H9 (cell line): ENCODE measurements around the gene FAM177B. TPM values are rescaled to one million over a fixed set of nuclear protein-coding genes. Genes with fewer than 3 reads are reported as not detected.

Experiments
- DNase-seq: peaks from one replicate; pipeline ENCODE4 v3.0.0-alpha.2; 2017
- H2AFZ ChIP-seq: one replicate; pipeline ENCODE4 v1.6.1; 2013; ENCODE audit warnings: mild to moderate bottlenecking, low read length, control low read depth, moderate library complexity
- H2AK5ac ChIP-seq: 2 replicates; pipeline ENCODE4 v1.6.1; 2013; ENCODE audit warnings: low read length, control low read depth, mixed read lengths; ENCODE audit not compliant: insufficient read length
- H2BK120ac ChIP-seq: one replicate; pipeline ENCODE4 v1.6.1; 2013; ENCODE audit warnings: low read depth, mild to moderate bottlenecking, low read length, control low read depth, inconsistent platforms; ENCODE audit not compliant: poor library complexity, severe bottlenecking
- H2BK12ac ChIP-seq: 2 replicates; pipeline ENCODE4 v1.6.1; 2013; ENCODE audit warnings: low read length, control low read depth, mixed read lengths, low read depth; ENCODE audit not compliant: insufficient read length
- H2BK15ac ChIP-seq: 2 replicates; pipeline ENCODE4 v1.6.1; 2013; ENCODE audit warnings: low read depth, low read length, control low read depth
- H2BK20ac ChIP-seq: one replicate; pipeline ENCODE4 v1.6.1; 2013; ENCODE audit warnings: low read depth, mild to moderate bottlenecking, low read length, control low read depth, inconsistent platforms; ENCODE audit not compliant: poor library complexity, severe bottlenecking
- H2BK5ac ChIP-seq: 2 replicates; pipeline ENCODE4 v1.6.1; 2013; ENCODE audit warnings: low read length, control low read depth, mixed read lengths; ENCODE audit not compliant: insufficient read length
- H3K14ac ChIP-seq: 2 replicates; pipeline ENCODE4 v1.6.1; 2013; ENCODE audit warnings: low read length, control low read depth; ENCODE audit not compliant: insufficient read depth
- H3K18ac ChIP-seq: 2 replicates; pipeline ENCODE4 v1.6.1; 2013; ENCODE audit warnings: low read depth, mild to moderate bottlenecking, mixed read lengths, low read length, control low read depth; ENCODE audit not compliant: insufficient read length
- H3K23ac ChIP-seq: 2 replicates; pipeline ENCODE4 v1.6.1; 2013; ENCODE audit warnings: low read length, control low read depth, mixed read lengths, low read depth; ENCODE audit not compliant: insufficient read length
- H3K23me2 ChIP-seq: 2 replicates; pipeline ENCODE4 v1.6.1; 2013; ENCODE audit warnings: low read depth, mild to moderate bottlenecking, mixed read lengths, low read length, control low read depth; ENCODE audit not compliant: insufficient read length, poor library complexity, severe bottlenecking
- H3K27ac ChIP-seq: 2 replicates; pipeline ENCODE4 v1.5.1; 2013; ENCODE audit warnings: low read length, control low read depth, mixed read lengths, low read depth; ENCODE audit not compliant: insufficient read length
- H3K27me3 ChIP-seq: 2 replicates; pipeline ENCODE4 v1.6.1; 2013; ENCODE audit warnings: low read length, control low read depth, inconsistent platforms; ENCODE audit not compliant: insufficient read depth
- H3K4ac ChIP-seq: 2 replicates; pipeline ENCODE4 v1.6.1; 2013; ENCODE audit warnings: low read depth, mild to moderate bottlenecking, control low read depth, inconsistent platforms, low read length, moderate library complexity
- H3K4me1 ChIP-seq: 2 replicates; pipeline ENCODE4 v1.6.1; 2013; ENCODE audit warnings: low read length, control low read depth, inconsistent platforms; ENCODE audit not compliant: insufficient read depth
- H3K4me2 ChIP-seq: 2 replicates; pipeline ENCODE4 v1.6.1; 2013; ENCODE audit warnings: low read length, control low read depth, mixed read lengths; ENCODE audit not compliant: insufficient read length, insufficient read depth
- H3K56ac ChIP-seq: 2 replicates; pipeline ENCODE4 v1.6.1; 2013; ENCODE audit warnings: low read depth, mild to moderate bottlenecking, mixed read lengths, low read length, control low read depth; ENCODE audit not compliant: insufficient read length
- H3K79me1 ChIP-seq: 2 replicates; pipeline ENCODE4 v1.6.1; 2013; ENCODE audit warnings: low read depth, mild to moderate bottlenecking, moderate library complexity, low read length, control low read depth, inconsistent platforms; ENCODE audit not compliant: insufficient read depth, poor library complexity, severe bottlenecking
- H3K79me2 ChIP-seq: 2 replicates; pipeline ENCODE4 v1.6.1; 2013; ENCODE audit warnings: low read length, control low read depth, inconsistent platforms; ENCODE audit not compliant: insufficient read depth
- H3K9ac ChIP-seq: 2 replicates; pipeline ENCODE4 v1.6.1; 2013; ENCODE audit warnings: low read length, control low read depth, mixed read lengths; ENCODE audit not compliant: insufficient read length; ENCODE audit errors: extremely low read depth
- H3K9me3 ChIP-seq: one replicate; pipeline ENCODE4 v1.6.1; 2013; ENCODE audit warnings: low read depth, low read length, inconsistent platforms; ENCODE audit not compliant: control insufficient read depth
- H3T11ph ChIP-seq: one replicate; pipeline ENCODE4 v1.6.1; 2013; ENCODE audit warnings: mild to moderate bottlenecking, low read length, control low read depth, inconsistent platforms
- H4K20me1 ChIP-seq: one replicate; pipeline ENCODE4 v1.6.1; 2013; ENCODE audit not compliant: control insufficient read depth, insufficient read length, insufficient read depth
- H4K5ac ChIP-seq: 2 replicates; pipeline ENCODE4 v1.6.1; 2013; ENCODE audit warnings: low read depth, mild to moderate bottlenecking, mixed read lengths, low read length, control low read depth; ENCODE audit not compliant: insufficient read length
- H4K8ac ChIP-seq: replicated peaks from 2 replicates; pipeline ENCODE4 v1.6.1; 2013; ENCODE audit warnings: low read length, control low read depth, mixed read lengths, low read depth; ENCODE audit not compliant: insufficient read length
- H4K91ac ChIP-seq: 2 replicates; pipeline ENCODE4 v1.6.1; 2013; ENCODE audit warnings: low read depth, mild to moderate bottlenecking, moderate library complexity, mixed read lengths, low read length, control low read depth; ENCODE audit not compliant: insufficient read length
- H3K27ac Mint-ChIP-seq, 3 experiments: 2 replicates in 2 of 3; 3 replicates in 1 of 3; pipeline ENCODE4 v1.8.0; 2020 to 2021; ENCODE audit warnings: mixed read lengths in 3 of 3, mild to moderate bottlenecking in 1 of 3, moderate library complexity in 1 of 3
- H3K27me3 Mint-ChIP-seq: 2 replicates; pipeline ENCODE4 v1.8.0; 2021; ENCODE audit warnings: low read depth, mild to moderate bottlenecking, moderate library complexity, mixed read lengths
- H3K36me3 Mint-ChIP-seq, 3 experiments: 2 replicates in 2 of 3; 3 replicates in 1 of 3; pipeline ENCODE4 v1.8.0; 2020 to 2021; ENCODE audit warnings: low read depth in 3 of 3, mixed read lengths in 3 of 3; ENCODE audit not compliant: insufficient read depth in 1 of 3
- H3K4me1 Mint-ChIP-seq, 2 experiments: 2 replicates each; pipeline ENCODE4 v1.8.0; 2020; ENCODE audit warnings: mixed read lengths in 2 of 2
- H3K4me3 Mint-ChIP-seq, 2 experiments: 2 replicates in 1 of 2; 3 replicates in 1 of 2; pipeline ENCODE4 v1.8.0; 2020 to 2021; ENCODE audit warnings: mild to moderate bottlenecking in 2 of 2, mixed read lengths in 2 of 2, moderate library complexity in 1 of 2
- H3K9me3 Mint-ChIP-seq, 2 experiments: 2 replicates in 1 of 2; 3 replicates in 1 of 2; pipeline ENCODE4 v1.8.0; 2020; ENCODE audit warnings: mild to moderate bottlenecking in 2 of 2, mixed read lengths in 2 of 2, moderate library complexity in 1 of 2
- CTCF ChIP-seq: fragments of 200-600 bp; sonication (generic); conservative IDR thresholded peaks from 3 replicates; pipeline ENCODE4 v1.8.0; 2021; ENCODE audit warnings: antibody characterized with exemption, mild to moderate bottlenecking
- WGBS: extraction: QIAGEN DNeasy Blood & Tissue Kit; methylation state at CpG from one replicate; pipeline ENCODE4 v1.1.7; 2013; ENCODE audit warnings: missing lambda C conversion rate, low lambda C conversion rate, mixed read lengths; ENCODE audit not compliant: insufficient read length; ENCODE audit errors: extremely low coverage; 5-methylcytosine and 5-hydroxymethylcytosine counted together
- total RNA-seq: library from RNA; stranded (reverse); gene quantifications from 2 replicates; pipeline ENCODE4 v1.2.1, GENCODE V29; 2021

The FAM177B gene
- total RNA-seq, 1 experiment from 2014 or later, result not detected

DNA sequence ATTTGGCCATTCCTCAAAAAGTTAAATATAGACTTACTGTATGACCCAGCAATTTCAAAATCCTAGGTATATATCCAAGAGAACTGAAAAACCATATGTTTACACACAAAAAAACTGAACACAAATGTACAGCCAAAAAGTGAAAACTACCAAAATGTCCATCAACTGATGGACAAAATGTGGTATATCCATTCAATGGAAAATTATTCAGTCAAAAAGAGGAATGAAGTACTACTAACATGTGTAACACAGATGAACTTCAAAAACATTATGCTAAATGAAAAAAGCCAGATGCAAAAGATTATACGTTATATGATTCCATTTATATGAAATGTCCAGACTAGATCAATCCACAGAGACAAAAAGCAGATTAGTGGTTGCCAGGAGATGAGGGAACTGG, 32.7 kb upstream of the FAM177B start:
- H3K23me2 ChIP-seq, result no peaks in the 10 kb centered on the region
- no peak for TF ChIP-seq CTCF
- H3K9ac ChIP-seq, result no peak overlapping the region
- no peak overlapping the region for H2BK12ac ChIP-seq
- no peaks in the 10 kb centered on the region for H3K27me3 ChIP-seq
- Mint-ChIP-seq H3K36me3 (peaks cover 43 to 64% (median 63%) of the 10 kb centered on the region in 3 experiments), H3K27ac (no peak overlapping the region), H3K4me1 (no peaks in the 10 kb centered on the region), H3K27me3 (no peaks in the 10 kb centered on the region), H3K4me3 (no peak overlapping the region), H3K9me3 (peaks cover 8 to 21% of the 10 kb centered on the region in 2 experiments; a peak in 4 of 5 replicates)
- no peak overlapping the region for H2BK20ac ChIP-seq
- H3K4ac ChIP-seq, result no peak overlapping the region
- DNase-seq, result no peak
- H4K8ac ChIP-seq, result no peak overlapping the region
- H3K79me2 ChIP-seq, result peaks cover 3% of the 10 kb centered on the region; the same call in 1 of the 2 replicates
- H3T11ph ChIP-seq, result no peak overlapping the region
- H2BK120ac ChIP-seq, result no peak overlapping the region
- H4K5ac ChIP-seq, result no peak overlapping the region
- no peak overlapping the region for H3K27ac ChIP-seq
- H3K4me1 ChIP-seq, result no peaks in the 10 kb centered on the region
- H3K4me2 ChIP-seq, result no peak overlapping the region
- no CpG with 5 or more reads among the region's 1 CpG for WGBS
- H2BK5ac ChIP-seq, result no peak overlapping the region
- no peak overlapping the region for H3K14ac ChIP-seq
- no peaks in the 10 kb centered on the region for H4K20me1 ChIP-seq
- no peak overlapping the region for H2BK15ac ChIP-seq
- no peaks in the 10 kb centered on the region for H3K79me1 ChIP-seq
- H2AFZ ChIP-seq, result no peak overlapping the region
- H4K91ac ChIP-seq, result no peak overlapping the region
- no peak overlapping the region for H3K56ac ChIP-seq
- H3K23ac ChIP-seq, result no peak overlapping the region
- H2AK5ac ChIP-seq, result no peak overlapping the region
- H3K18ac ChIP-seq, result no peak overlapping the region
- no peaks in the 10 kb centered on the region for H3K9me3 ChIP-seq
